H9 (cell line): ENCODE data around the gene ENGASE. TPM values are rescaled to one million over a fixed set of nuclear protein-coding genes. Genes with fewer than 3 reads are reported as not detected.

Experiments
- DNase-seq: peaks from one replicate; pipeline ENCODE4 v3.0.0-alpha.2; 2017
- H2AFZ ChIP-seq: one replicate; pipeline ENCODE4 v1.6.1; 2013; ENCODE audit warnings: mild to moderate bottlenecking, low read length, control low read depth, moderate library complexity
- H2AK5ac ChIP-seq: 2 replicates; pipeline ENCODE4 v1.6.1; 2013; ENCODE audit warnings: low read length, control low read depth, mixed read lengths; ENCODE audit not compliant: insufficient read length
- H2BK120ac ChIP-seq: one replicate; pipeline ENCODE4 v1.6.1; 2013; ENCODE audit warnings: low read depth, mild to moderate bottlenecking, low read length, control low read depth, inconsistent platforms; ENCODE audit not compliant: poor library complexity, severe bottlenecking
- H2BK12ac ChIP-seq: 2 replicates; pipeline ENCODE4 v1.6.1; 2013; ENCODE audit warnings: low read length, control low read depth, mixed read lengths, low read depth; ENCODE audit not compliant: insufficient read length
- H2BK15ac ChIP-seq: 2 replicates; pipeline ENCODE4 v1.6.1; 2013; ENCODE audit warnings: low read depth, low read length, control low read depth
- H2BK20ac ChIP-seq: one replicate; pipeline ENCODE4 v1.6.1; 2013; ENCODE audit warnings: low read depth, mild to moderate bottlenecking, low read length, control low read depth, inconsistent platforms; ENCODE audit not compliant: poor library complexity, severe bottlenecking
- H2BK5ac ChIP-seq: 2 replicates; pipeline ENCODE4 v1.6.1; 2013; ENCODE audit warnings: low read length, control low read depth, mixed read lengths; ENCODE audit not compliant: insufficient read length
- H3K14ac ChIP-seq: 2 replicates; pipeline ENCODE4 v1.6.1; 2013; ENCODE audit warnings: low read length, control low read depth; ENCODE audit not compliant: insufficient read depth
- H3K18ac ChIP-seq: 2 replicates; pipeline ENCODE4 v1.6.1; 2013; ENCODE audit warnings: low read depth, mild to moderate bottlenecking, mixed read lengths, low read length, control low read depth; ENCODE audit not compliant: insufficient read length
- H3K23ac ChIP-seq: 2 replicates; pipeline ENCODE4 v1.6.1; 2013; ENCODE audit warnings: low read length, control low read depth, mixed read lengths, low read depth; ENCODE audit not compliant: insufficient read length
- H3K23me2 ChIP-seq: 2 replicates; pipeline ENCODE4 v1.6.1; 2013; ENCODE audit warnings: low read depth, mild to moderate bottlenecking, mixed read lengths, low read length, control low read depth; ENCODE audit not compliant: insufficient read length, poor library complexity, severe bottlenecking
- H3K27ac ChIP-seq: 2 replicates; pipeline ENCODE4 v1.5.1; 2013; ENCODE audit warnings: low read length, control low read depth, mixed read lengths, low read depth; ENCODE audit not compliant: insufficient read length
- H3K27me3 ChIP-seq: 2 replicates; pipeline ENCODE4 v1.6.1; 2013; ENCODE audit warnings: low read length, control low read depth, inconsistent platforms; ENCODE audit not compliant: insufficient read depth
- H3K4ac ChIP-seq: 2 replicates; pipeline ENCODE4 v1.6.1; 2013; ENCODE audit warnings: low read depth, mild to moderate bottlenecking, control low read depth, inconsistent platforms, low read length, moderate library complexity
- H3K4me1 ChIP-seq: 2 replicates; pipeline ENCODE4 v1.6.1; 2013; ENCODE audit warnings: low read length, control low read depth, inconsistent platforms; ENCODE audit not compliant: insufficient read depth
- H3K4me2 ChIP-seq: 2 replicates; pipeline ENCODE4 v1.6.1; 2013; ENCODE audit warnings: low read length, control low read depth, mixed read lengths; ENCODE audit not compliant: insufficient read length, insufficient read depth
- H3K56ac ChIP-seq: 2 replicates; pipeline ENCODE4 v1.6.1; 2013; ENCODE audit warnings: low read depth, mild to moderate bottlenecking, mixed read lengths, low read length, control low read depth; ENCODE audit not compliant: insufficient read length
- H3K79me1 ChIP-seq: 2 replicates; pipeline ENCODE4 v1.6.1; 2013; ENCODE audit warnings: low read depth, mild to moderate bottlenecking, moderate library complexity, low read length, control low read depth, inconsistent platforms; ENCODE audit not compliant: insufficient read depth, poor library complexity, severe bottlenecking
- H3K79me2 ChIP-seq: 2 replicates; pipeline ENCODE4 v1.6.1; 2013; ENCODE audit warnings: low read length, control low read depth, inconsistent platforms; ENCODE audit not compliant: insufficient read depth
- H3K9ac ChIP-seq: 2 replicates; pipeline ENCODE4 v1.6.1; 2013; ENCODE audit warnings: low read length, control low read depth, mixed read lengths; ENCODE audit not compliant: insufficient read length; ENCODE audit errors: extremely low read depth
- H3K9me3 ChIP-seq: one replicate; pipeline ENCODE4 v1.6.1; 2013; ENCODE audit warnings: low read depth, low read length, inconsistent platforms; ENCODE audit not compliant: control insufficient read depth
- H3T11ph ChIP-seq: one replicate; pipeline ENCODE4 v1.6.1; 2013; ENCODE audit warnings: mild to moderate bottlenecking, low read length, control low read depth, inconsistent platforms
- H4K20me1 ChIP-seq: one replicate; pipeline ENCODE4 v1.6.1; 2013; ENCODE audit not compliant: control insufficient read depth, insufficient read length, insufficient read depth
- H4K5ac ChIP-seq: 2 replicates; pipeline ENCODE4 v1.6.1; 2013; ENCODE audit warnings: low read depth, mild to moderate bottlenecking, mixed read lengths, low read length, control low read depth; ENCODE audit not compliant: insufficient read length
- H4K8ac ChIP-seq: replicated peaks from 2 replicates; pipeline ENCODE4 v1.6.1; 2013; ENCODE audit warnings: low read length, control low read depth, mixed read lengths, low read depth; ENCODE audit not compliant: insufficient read length
- H4K91ac ChIP-seq: 2 replicates; pipeline ENCODE4 v1.6.1; 2013; ENCODE audit warnings: low read depth, mild to moderate bottlenecking, moderate library complexity, mixed read lengths, low read length, control low read depth; ENCODE audit not compliant: insufficient read length
- H3K27ac Mint-ChIP-seq, 3 experiments: 2 replicates in 2 of 3; 3 replicates in 1 of 3; pipeline ENCODE4 v1.8.0; 2020 to 2021; ENCODE audit warnings: mixed read lengths in 3 of 3, mild to moderate bottlenecking in 1 of 3, moderate library complexity in 1 of 3
- H3K27me3 Mint-ChIP-seq: 2 replicates; pipeline ENCODE4 v1.8.0; 2021; ENCODE audit warnings: low read depth, mild to moderate bottlenecking, moderate library complexity, mixed read lengths
- H3K36me3 Mint-ChIP-seq, 3 experiments: 2 replicates in 2 of 3; 3 replicates in 1 of 3; pipeline ENCODE4 v1.8.0; 2020 to 2021; ENCODE audit warnings: low read depth in 3 of 3, mixed read lengths in 3 of 3; ENCODE audit not compliant: insufficient read depth in 1 of 3
- H3K4me1 Mint-ChIP-seq, 2 experiments: 2 replicates each; pipeline ENCODE4 v1.8.0; 2020; ENCODE audit warnings: mixed read lengths in 2 of 2
- H3K4me3 Mint-ChIP-seq, 2 experiments: 2 replicates in 1 of 2; 3 replicates in 1 of 2; pipeline ENCODE4 v1.8.0; 2020 to 2021; ENCODE audit warnings: mild to moderate bottlenecking in 2 of 2, mixed read lengths in 2 of 2, moderate library complexity in 1 of 2
- H3K9me3 Mint-ChIP-seq, 2 experiments: 2 replicates in 1 of 2; 3 replicates in 1 of 2; pipeline ENCODE4 v1.8.0; 2020; ENCODE audit warnings: mild to moderate bottlenecking in 2 of 2, mixed read lengths in 2 of 2, moderate library complexity in 1 of 2
- CTCF ChIP-seq: fragments of 200-600 bp; sonication (generic); conservative IDR thresholded peaks from 3 replicates; pipeline ENCODE4 v1.8.0; 2021; ENCODE audit warnings: antibody characterized with exemption, mild to moderate bottlenecking
- WGBS: extraction: QIAGEN DNeasy Blood & Tissue Kit; methylation state at CpG from one replicate; pipeline ENCODE4 v1.1.7; 2013; ENCODE audit warnings: missing lambda C conversion rate, low lambda C conversion rate, mixed read lengths; ENCODE audit not compliant: insufficient read length; ENCODE audit errors: extremely low coverage; 5-methylcytosine and 5-hydroxymethylcytosine counted together
- total RNA-seq: library from RNA; stranded (reverse); gene quantifications from 2 replicates; pipeline ENCODE4 v1.2.1, GENCODE V29; 2021

The ENGASE gene
- total RNA-seq, 1 experiment from 2014 or later, result 20.6 TPM

GRCh38 chr17:79105937-79106336 lies 31.3 kb downstream of the ENGASE start:
- H2BK120ac ChIP-seq, result no peak overlapping the region
- Mint-ChIP-seq H3K4me1 (peaks cover 0 to 8% of the 10 kb centered on the region in 2 experiments; a peak in 1 of 4 replicates), H3K27me3 (no peaks in the 10 kb centered on the region), H3K4me3 (no peak overlapping the region), H3K27ac (no peak overlapping the region), H3K36me3 (no peaks in the 10 kb centered on the region), H3K9me3 (no peaks in the 10 kb centered on the region)
- no peak overlapping the region for H2BK5ac ChIP-seq
- no peak overlapping the region for H3T11ph ChIP-seq
- no peak overlapping the region for H2BK12ac ChIP-seq
- H2AFZ ChIP-seq, result no peak overlapping the region
- H3K23ac ChIP-seq, result no peak overlapping the region
- H2AK5ac ChIP-seq, result no peak overlapping the region
- H3K79me1 ChIP-seq, result no peaks in the 10 kb centered on the region
- H3K79me2 ChIP-seq, result no peaks in the 10 kb centered on the region
- no peak overlapping the region for H3K4me2 ChIP-seq
- no CpG with 5 or more reads among the region's 14 CpGs for WGBS
- H3K14ac ChIP-seq, result no peak overlapping the region; the same call in 1 of the 2 replicates
- H3K4ac ChIP-seq, result no peak overlapping the region
- H4K20me1 ChIP-seq, result no peaks in the 10 kb centered on the region
- no peaks in the 10 kb centered on the region for H3K9me3 ChIP-seq
- no peak overlapping the region for H3K27ac ChIP-seq
- no peak overlapping the region for H2BK15ac ChIP-seq
- no peak overlapping the region for H3K56ac ChIP-seq
- H3K4me1 ChIP-seq, result no peaks in the 10 kb centered on the region
- H2BK20ac ChIP-seq, result no peak overlapping the region
- H3K9ac ChIP-seq, result no peak overlapping the region
- H4K91ac ChIP-seq, result no peak overlapping the region
- no peak for DNase-seq
- H4K5ac ChIP-seq, result no peak overlapping the region
- no peaks in the 10 kb centered on the region for H3K27me3 ChIP-seq
- no peak overlapping the region for H3K18ac ChIP-seq
- TF ChIP-seq CTCF, result no peak
- H3K23me2 ChIP-seq, result no peaks in the 10 kb centered on the region
- H4K8ac ChIP-seq, result no peak overlapping the region
